Measurements from ENCODE around the gene ELP2. TPM values are rescaled to one million over a fixed set of nuclear protein-coding genes. Genes with fewer than 3 reads are reported as not detected.

ELP2 gene
- total and polyA plus RNA-seq, 2 of the 8 experiments (the other 6 are each of a cell fraction or from before 2014, with no cell fraction given): 55.8 to 165 TPM

DNA sequence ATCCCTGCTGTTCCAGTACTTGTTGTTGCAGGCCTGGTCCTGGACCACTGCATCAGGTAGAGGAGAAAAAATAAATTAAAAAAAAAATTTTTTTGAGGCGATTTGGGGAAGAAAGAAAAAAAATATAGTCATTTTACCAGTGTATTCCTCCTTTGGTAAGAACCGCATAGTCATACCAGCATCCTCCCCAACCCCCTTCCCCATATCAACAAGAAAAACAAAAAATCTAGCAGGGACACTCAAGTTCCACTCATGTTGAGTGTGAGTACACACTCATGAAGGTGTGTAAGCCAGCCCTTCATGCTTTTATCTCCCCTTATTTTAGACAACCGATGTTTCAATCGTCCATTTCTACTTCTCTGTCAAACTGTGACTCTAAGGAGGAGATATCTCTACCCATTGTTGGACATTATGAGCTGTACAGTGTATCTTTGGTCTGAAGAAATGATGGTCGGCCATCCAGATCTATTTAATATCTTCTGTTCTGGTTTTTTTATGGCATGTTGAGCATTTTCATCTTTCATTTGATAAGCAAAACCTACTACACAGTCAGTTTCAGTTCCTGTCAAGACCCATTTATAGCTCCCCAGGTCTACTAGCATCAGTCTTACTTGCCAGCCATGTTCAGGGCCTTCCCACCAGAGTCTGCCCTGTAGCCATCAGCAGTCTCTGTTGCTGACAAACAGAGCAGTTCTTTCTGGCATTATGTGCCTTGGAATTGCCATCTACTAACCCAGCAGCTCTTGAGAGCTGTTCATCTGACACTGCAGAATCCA, 20.0 kb downstream of the ELP2 start (continued):
- TF ChIP-seq CHD1 (IDR thresholded peaks at IDR 0.05; ENCODE audit: low read depth, low read length) (no peak), KDM4A (IDR thresholded peaks at IDR 0.05; ENCODE audit: low read depth, low read length, severe bottlenecking) (no peak), TBP (IDR thresholded peaks at IDR 0.05; ENCODE audit: low read depth, low read length) (no peak), RXRA (IDR thresholded peaks at IDR 0.05; ENCODE audit: insufficient read depth, low read depth, low read length) (no peak), POLR2A (IDR thresholded peaks at IDR 0.05; ENCODE audit: control extremely low read depth in 1 of 2, low read depth in 2 of 2, low read length in 2 of 2) (no peak), TAF7 (optimal IDR thresholded peaks at IDR 0.05; ENCODE audit: borderline replicate concordance, low read depth, low read length) (no peak)
